H1 (cell line): ENCODE results near the gene CCDC86. TPM values are rescaled to one million over a fixed set of nuclear protein-coding genes. Genes with fewer than 3 reads are reported as not detected.

Source experiments
- CTCF ChIA-PET: fragments of 300-600 bp; sonication (Branson Sonifier 250); formaldehyde crosslinking; loops from one replicate; lab custom pipeline; 2021; ENCODE audit not compliant: partially characterized antibody; lab: Charles Lee
- POLR2A ChIA-PET: fragments of 300-600 bp; sonication (Branson Sonifier 250); formaldehyde crosslinking; loops from one replicate; lab custom pipeline; 2021; ENCODE audit warnings: inconsistent platforms; ENCODE audit not compliant: partially characterized antibody; lab: Charles Lee
- DNase-seq, 2 experiments: peaks; one replicate each; pipeline versions ENCODE4 v3.0.0 to v3.0.0-alpha.2; 2010 to 2022; ENCODE audit warnings: low spot score in 2 of 2, low read depth in 1 of 2, mixed read lengths in 1 of 2
- FAIRE-seq: peaks from 2 replicates; lab custom pipeline; 2011; peaks lifted over from hg19 to GRCh38; lab: Jason Lieb, UNC
- H2AFZ ChIP-seq: 2 replicates; pipeline ENCODE4 v1.8.1; 2012; ENCODE audit warnings: low read length, inconsistent platforms
- H2AK5ac ChIP-seq: 2 replicates; pipeline ENCODE4 v1.6.1; 2013; ENCODE audit warnings: low read depth, low read length
- H2BK120ac ChIP-seq: replicated peaks from 2 replicates; pipeline ENCODE3; 2013; ENCODE audit warnings: low read depth, low read length, inconsistent platforms
- H2BK12ac ChIP-seq: 2 replicates; pipeline ENCODE4 v1.6.1; 2013; ENCODE audit warnings: low read depth, low read length
- H2BK15ac ChIP-seq: 2 replicates; pipeline ENCODE4 v1.6.1; 2013; ENCODE audit warnings: low read length
- H2BK20ac ChIP-seq: 2 replicates; pipeline ENCODE4 v1.6.1; 2013; ENCODE audit warnings: low read length
- H2BK5ac ChIP-seq: 2 replicates; pipeline ENCODE4 v1.6.1; 2013; ENCODE audit warnings: low read depth, low read length
- H3K14ac ChIP-seq: 2 replicates; pipeline ENCODE4 v1.6.1; 2013; ENCODE audit warnings: inconsistent platforms; ENCODE audit not compliant: insufficient read length
- H3K18ac ChIP-seq: 2 replicates; pipeline ENCODE4 v1.6.1; 2013; ENCODE audit warnings: low read length; ENCODE audit errors: extremely low read depth
- H3K23ac ChIP-seq: 2 replicates; pipeline ENCODE4 v1.6.1; 2013; ENCODE audit warnings: inconsistent platforms; ENCODE audit not compliant: insufficient read length
- H3K23me2 ChIP-seq: 2 replicates; pipeline ENCODE4 v1.6.1; 2013; ENCODE audit warnings: low read depth, low read length
- H3K27ac ChIP-seq: 2 replicates; pipeline ENCODE4 v1.6.1; 2011; ENCODE audit warnings: low read depth, low read length, inconsistent platforms
- H3K27me3 ChIP-seq, 4 experiments: replicated peaks in 1 of 4; 1 replicate in 1 of 4; 2 replicates in 3 of 4; pipeline versions ENCODE4 v1.6.1 to v1.8.1; 2011 to 2013; ENCODE audit warnings: low read length in 3 of 4, mild to moderate bottlenecking in 3 of 4, inconsistent platforms in 2 of 4, mixed read lengths in 2 of 4, moderate library complexity in 1 of 4; ENCODE audit not compliant: control insufficient read depth in 3 of 4, insufficient read depth in 3 of 4; ENCODE audit errors: extremely low read depth in 1 of 4
- H3K36me3 ChIP-seq, 4 experiments: 2 replicates each; pipeline versions ENCODE4 v1.6.1 to v1.8.1; 2011 to 2013; ENCODE audit warnings: mild to moderate bottlenecking in 4 of 4, low read length in 3 of 4, moderate library complexity in 2 of 4, control low read depth in 1 of 4, inconsistent platforms in 1 of 4; ENCODE audit not compliant: insufficient read depth in 4 of 4, control insufficient read depth in 2 of 4
- H3K4ac ChIP-seq: replicated peaks from 2 replicates; pipeline ENCODE3; 2013; ENCODE audit warnings: low read length, low read depth, mixed read lengths, inconsistent platforms; ENCODE audit not compliant: insufficient read length
- H3K4me1 ChIP-seq, 4 experiments: replicated peaks in 1 of 4; 1 replicate in 1 of 4; 2 replicates in 3 of 4; pipeline versions ENCODE4 v1.6.1 to v1.8.1; 2011 to 2013; ENCODE audit warnings: low read length in 3 of 4, inconsistent platforms in 2 of 4, mixed read lengths in 1 of 4; ENCODE audit not compliant: insufficient read depth in 4 of 4, control insufficient read depth in 3 of 4
- H3K4me2 ChIP-seq, 2 experiments: 2 replicates each; pipeline versions ENCODE4 v1.6.1 to v1.8.1; 2011 to 2013; ENCODE audit warnings: low read depth in 2 of 2, low read length in 2 of 2, control low read depth in 1 of 2, inconsistent platforms in 1 of 2, mild to moderate bottlenecking in 1 of 2; ENCODE audit not compliant: insufficient read depth in 1 of 2
- H3K4me3 ChIP-seq, 4 experiments: fragments of 200-600, 300-600 bp in 1 of 4; sonication (generic), shearing (Covaris generic), sonication (Bioruptor Twin) in 1 of 4; 2 replicates each; pipeline versions ENCODE4 v1.5.1 to v1.8.1; 2011 to 2016; ENCODE audit warnings: low read length in 4 of 4, low read depth in 3 of 4, control low read depth in 2 of 4, inconsistent platforms in 2 of 4, mild to moderate bottlenecking in 2 of 4, mixed read lengths in 1 of 4, moderate library complexity in 1 of 4; ENCODE audit not compliant: insufficient read depth in 2 of 4; ENCODE audit errors: extremely low read depth in 1 of 4
- H3K56ac ChIP-seq: replicated peaks from 2 replicates; pipeline ENCODE3; 2013; ENCODE audit warnings: low read depth, mild to moderate bottlenecking, mixed read lengths, low read length, inconsistent platforms; ENCODE audit not compliant: insufficient read length
- H3K79me1 ChIP-seq: 2 replicates; pipeline ENCODE4 v1.6.1; 2013; ENCODE audit warnings: low read depth, low read length, control low read depth
- H3K79me2 ChIP-seq, 2 experiments: 2 replicates each; pipeline versions ENCODE4 v1.6.1 to v1.8.1; 2012 to 2013; ENCODE audit warnings: low read length in 2 of 2, mild to moderate bottlenecking in 2 of 2, inconsistent platforms in 1 of 2; ENCODE audit not compliant: insufficient read depth in 2 of 2, control insufficient read depth in 1 of 2
- H3K9ac ChIP-seq, 4 experiments: replicated peaks in 1 of 4; 1 replicate in 1 of 4; 2 replicates in 3 of 4; pipeline versions ENCODE4 v1.6.1 to v1.8.1; 2011 to 2013; ENCODE audit warnings: low read depth in 3 of 4, low read length in 3 of 4, control low read depth in 2 of 4, mild to moderate bottlenecking in 2 of 4, moderate library complexity in 2 of 4, inconsistent platforms in 1 of 4; ENCODE audit errors: extremely low read depth in 1 of 4
- H3K9me3 ChIP-seq, 2 experiments: 2 replicates each; pipeline versions ENCODE4 v1.6.1 to v1.8.1; 2012 to 2013; ENCODE audit warnings: mild to moderate bottlenecking in 2 of 2, moderate library complexity in 2 of 2, control low read depth in 1 of 2, inconsistent platforms in 1 of 2, low read depth in 1 of 2, low read length in 1 of 2, mixed read lengths in 1 of 2; ENCODE audit not compliant: insufficient read depth in 2 of 2
- H4K20me1 ChIP-seq, 2 experiments: replicated peaks in 1 of 2; 2 replicates each; pipeline versions ENCODE3 to v1.8.1; 2011 to 2013; ENCODE audit warnings: inconsistent platforms in 2 of 2, low read length in 2 of 2, mild to moderate bottlenecking in 1 of 2; ENCODE audit not compliant: insufficient read depth in 2 of 2, control insufficient read depth in 1 of 2
- H4K5ac ChIP-seq: 2 replicates; pipeline ENCODE4 v1.6.1; 2013; ENCODE audit warnings: low read length, low read depth, mixed read lengths, inconsistent platforms; ENCODE audit not compliant: insufficient read length
- H4K8ac ChIP-seq: 2 replicates; pipeline ENCODE4 v1.8.0; 2013; ENCODE audit warnings: mild to moderate bottlenecking, moderate library complexity, low read length, inconsistent platforms; ENCODE audit not compliant: insufficient read depth; ENCODE audit errors: extremely low read depth
- H4K91ac ChIP-seq: replicated peaks from 2 replicates; pipeline ENCODE3; 2013; ENCODE audit warnings: low read length, mixed read lengths, inconsistent platforms; ENCODE audit not compliant: insufficient read length
- ASH2L ChIP-seq: fragments of 200-600, 300-600 bp; sonication (generic); IDR thresholded peaks from one replicate; pipeline ENCODE4 v1.7.1; 2017; ENCODE audit warnings: low read length
- BACH1 ChIP-seq: IDR thresholded peaks from 2 replicates; pipeline ENCODE4 v1.6.1; 2012; ENCODE audit warnings: low read length, improper control_type of control experiment
- CBX5 ChIP-seq: fragments of 300-800, 300-1000 bp; sonication (generic); IDR thresholded peaks from 2 replicates; pipeline ENCODE4 v1.7.1; 2016; ENCODE audit warnings: antibody characterized with exemption, low read length, low read depth
- CHD1 ChIP-seq: IDR thresholded peaks from 2 replicates; pipeline ENCODE4 v1.6.1; 2012; ENCODE audit warnings: low read depth, low read length, improper control_type of control experiment
- FOSL1 ChIP-seq: IDR thresholded peaks from 2 replicates; pipeline ENCODE4 v1.6.1; 2011; ENCODE audit warnings: mild to moderate bottlenecking, low read depth, low read length, moderate library complexity; ENCODE audit not compliant: insufficient read depth
- HDAC2 ChIP-seq, 2 experiments: fragments of 300-600 bp in 1 of 2; sonication (generic) in 1 of 2; IDR thresholded peaks; 2 replicates each; pipeline ENCODE4 v1.6.1; 2011 to 2012; ENCODE audit warnings: low read depth in 2 of 2, low read length in 2 of 2, mild to moderate bottlenecking in 2 of 2, moderate library complexity in 2 of 2, borderline replicate concordance in 1 of 2, inconsistent platforms in 1 of 2
- RAD21 ChIP-seq, 2 experiments: IDR thresholded peaks in 1 of 2; conservative IDR thresholded peaks in 1 of 2; 2 replicates each; pipeline ENCODE4 v1.6.1; 2011; ENCODE audit warnings: low read depth in 2 of 2, low read length in 2 of 2, improper control_type of control experiment in 1 of 2, inconsistent platforms in 1 of 2, mild to moderate bottlenecking in 1 of 2, moderate library complexity in 1 of 2
- RBBP5 ChIP-seq: IDR thresholded peaks from 2 replicates; pipeline ENCODE4 v1.7.1; 2012; ENCODE audit warnings: low read depth, mild to moderate bottlenecking, inconsistent platforms, low read length, moderate library complexity, borderline replicate concordance
- SAP30 ChIP-seq: fragments of 300-600 bp; sonication (generic); IDR thresholded peaks from 2 replicates; pipeline ENCODE4 v1.7.1; 2012; ENCODE audit warnings: low read length, moderate library complexity, mild to moderate bottlenecking, inconsistent platforms; ENCODE audit not compliant: insufficient read depth, insufficient replicate concordance
- SP4 ChIP-seq: IDR thresholded peaks from 2 replicates; pipeline ENCODE4 v1.6.1; 2012; ENCODE audit warnings: low read length, inconsistent platforms
- WGBS, 2 experiments: shearing (Covaris generic) in 1 of 2; methylation state at CpG; one replicate each; pipeline versions ENCODE4 v1.1.6 to v1.1.7; 2013 to 2015; ENCODE audit warnings: low lambda C conversion rate in 2 of 2, mixed read lengths in 2 of 2, inconsistent platforms in 1 of 2, low coverage in 1 of 2, missing lambda C conversion rate in 1 of 2; ENCODE audit not compliant: insufficient replicate concordance in 2 of 2, insufficient coverage in 1 of 2, insufficient read length in 1 of 2; ENCODE audit errors: extremely low coverage in 1 of 2, missing lambda C conversion rate in 1 of 2; 5-methylcytosine and 5-hydroxymethylcytosine counted together
- polyA plus RNA-seq, 7 experiments: library from polyadenylated mRNA; depleted of rRNA in 3 of 7; stranded (reverse) in 5 of 7; unstranded in 2 of 7; fragments of >200 nt in 5 of 7; fragments of 200-250 nt in 2 of 7; gene quantifications; 1 replicate in 5 of 7; 2 replicates in 1 of 7; 4 replicates in 1 of 7; pipeline versions ENCODE4 v1.2.1 to v1.2.3, GENCODE V29; 2011 to 2013; ENCODE audit warnings: missing spikeins in 2 of 7, mixed read lengths in 2 of 7
- total RNA-seq: library from RNA; stranded (reverse); fragmentation: NEBNext Ultra II Directional; extraction: Animal tissue kit (Norgen Biotek cat#: 25700); gene quantifications from 2 replicates; pipeline ENCODE4 v1.2.1, GENCODE V29; 2021
- TF ChIP-seq, protein P1 (sequence below), 3 experiments: IDR thresholded peaks; 1 replicate in 2 of 3; 2 replicates in 1 of 3; pipeline versions ENCODE4 v1.5.1 to v1.6.1; 2011; ENCODE audit warnings: low read length in 3 of 3, mild to moderate bottlenecking in 3 of 3, inconsistent platforms in 2 of 3, low read depth in 1 of 3, moderate library complexity in 1 of 3; ENCODE audit not compliant: insufficient read depth in 1 of 3; ENCODE audit errors: control extremely low read depth in 1 of 3

CCDC86 gene
- total and polyA plus RNA-seq, 2 of the 8 experiments (the other 6 are each of a cell fraction or from before 2014, with no cell fraction given), result 37.7 to 76.4 TPM

DNA sequence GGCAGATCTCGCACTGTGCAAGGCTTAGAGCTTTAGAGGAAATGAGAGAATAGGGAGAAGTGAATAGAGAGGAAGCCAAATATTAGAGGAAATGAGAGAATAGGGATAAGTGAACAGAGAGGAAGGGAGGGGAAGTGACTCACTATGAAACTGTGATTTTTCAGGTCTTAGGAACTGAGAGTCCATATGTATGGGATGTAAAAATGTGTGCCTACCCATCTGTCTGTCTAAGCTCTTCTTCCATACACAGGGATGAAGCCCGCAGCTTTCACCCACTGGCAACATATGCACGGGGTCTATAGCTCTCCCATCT lies 6.4 kb upstream of the CCDC86 start:
- no peak overlapping the region for H2BK5ac ChIP-seq
- H3K9me3 ChIP-seq, result no peaks in the 10 kb centered on the region
- H3K23ac ChIP-seq, result no peak overlapping the region
- no peak overlapping the region for H4K91ac ChIP-seq
- H3K79me1 ChIP-seq, result no peaks in the 10 kb centered on the region
- H2AFZ ChIP-seq, result no peak overlapping the region
- no peak overlapping the region for H3K56ac ChIP-seq
- no peak for TF ChIP-seq CHD1
- no peak for TF ChIP-seq HDAC2 (IDR thresholded peaks at IDR 0.05; ENCODE audit: borderline replicate concordance in 1 of 2, low read depth in 2 of 2, low read length in 2 of 2)
- TF ChIP-seq SP4, result no peak
- TF ChIP-seq BACH1, result no peak
- TF ChIP-seq SAP30, result no peak
- TF ChIP-seq RBBP5, result no peak
- TF ChIP-seq RAD21 (IDR thresholded peaks at IDR 0.05 in 1 of 2, conservative IDR thresholded peaks at IDR 0.05 in 1 of 2; ENCODE audit: low read depth in 2 of 2, low read length in 2 of 2), result no peak
- TF ChIP-seq, protein P1, sequence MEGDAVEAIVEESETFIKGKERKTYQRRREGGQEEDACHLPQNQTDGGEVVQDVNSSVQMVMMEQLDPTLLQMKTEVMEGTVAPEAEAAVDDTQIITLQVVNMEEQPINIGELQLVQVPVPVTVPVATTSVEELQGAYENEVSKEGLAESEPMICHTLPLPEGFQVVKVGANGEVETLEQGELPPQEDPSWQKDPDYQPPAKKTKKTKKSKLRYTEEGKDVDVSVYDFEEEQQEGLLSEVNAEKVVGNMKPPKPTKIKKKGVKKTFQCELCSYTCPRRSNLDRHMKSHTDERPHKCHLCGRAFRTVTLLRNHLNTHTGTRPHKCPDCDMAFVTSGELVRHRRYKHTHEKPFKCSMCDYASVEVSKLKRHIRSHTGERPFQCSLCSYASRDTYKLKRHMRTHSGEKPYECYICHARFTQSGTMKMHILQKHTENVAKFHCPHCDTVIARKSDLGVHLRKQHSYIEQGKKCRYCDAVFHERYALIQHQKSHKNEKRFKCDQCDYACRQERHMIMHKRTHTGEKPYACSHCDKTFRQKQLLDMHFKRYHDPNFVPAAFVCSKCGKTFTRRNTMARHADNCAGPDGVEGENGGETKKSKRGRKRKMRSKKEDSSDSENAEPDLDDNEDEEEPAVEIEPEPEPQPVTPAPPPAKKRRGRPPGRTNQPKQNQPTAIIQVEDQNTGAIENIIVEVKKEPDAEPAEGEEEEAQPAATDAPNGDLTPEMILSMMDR (IDR thresholded peaks at IDR 0.05; ENCODE audit: control extremely low read depth in 1 of 3, insufficient read depth in 1 of 3, low read depth in 1 of 3, low read length in 3 of 3), result no peak
- no peak for TF ChIP-seq CBX5
- TF ChIP-seq ASH2L, result no peak
- no peak for TF ChIP-seq FOSL1
- 72% methylated on average over 3 of the region's 3 CpGs; no CpG with 5 or more reads in 1 of the 2 experiments for WGBS, 2 experiments
- H4K20me1 ChIP-seq, result no peaks in the 10 kb centered on the region
- no peaks in the 10 kb centered on the region; a peak in 2 of 7 replicates for H3K4me1 ChIP-seq
- H3K79me2 ChIP-seq, result no peaks in the 10 kb centered on the region
- H3K27me3 ChIP-seq, result no peaks in the 10 kb centered on the region; a peak in 1 of 7 replicates
- H3K4me3 ChIP-seq, result no peak overlapping the region
- no peak overlapping the region for H3K18ac ChIP-seq
- no peak overlapping the region for H3K27ac ChIP-seq
- H3K14ac ChIP-seq, result no peak overlapping the region
- ChIA-PET POLR2A (no interaction called here), CTCF (interaction anchor here (0.7 to 18.0 kb wide), 4 partner anchors 32 to 95 kb away, joined by 3 to 522 read pairs (median 6); partner anchors contain the start of genes PRPF19 and ZP1)
- H3K9ac ChIP-seq, result no peak overlapping the region
- no peaks in the 10 kb centered on the region for H3K23me2 ChIP-seq
- no peak overlapping the region for H2BK20ac ChIP-seq
- no peak overlapping the region for H2BK15ac ChIP-seq
- no peak overlapping the region for H2AK5ac ChIP-seq
- H2BK12ac ChIP-seq, result no peak overlapping the region
- H2BK120ac ChIP-seq, result no peak overlapping the region
- H4K5ac ChIP-seq, result no peak overlapping the region
- DNase-seq (no peak), FAIRE-seq (no peak)
- no peaks in the 10 kb centered on the region for H3K36me3 ChIP-seq
- H3K4ac ChIP-seq, result no peak overlapping the region
- no peak overlapping the region for H4K8ac ChIP-seq
- H3K4me2 ChIP-seq, result no peak overlapping the region
